ENCODE results near the gene ADGRB2.
"Not testable (repeated sequence)": the region's sequence is repeated elsewhere in the genome, so short reads cannot be mapped to it uniquely, and the experiment has no call there.

The ADGRB2 gene

DNA sequence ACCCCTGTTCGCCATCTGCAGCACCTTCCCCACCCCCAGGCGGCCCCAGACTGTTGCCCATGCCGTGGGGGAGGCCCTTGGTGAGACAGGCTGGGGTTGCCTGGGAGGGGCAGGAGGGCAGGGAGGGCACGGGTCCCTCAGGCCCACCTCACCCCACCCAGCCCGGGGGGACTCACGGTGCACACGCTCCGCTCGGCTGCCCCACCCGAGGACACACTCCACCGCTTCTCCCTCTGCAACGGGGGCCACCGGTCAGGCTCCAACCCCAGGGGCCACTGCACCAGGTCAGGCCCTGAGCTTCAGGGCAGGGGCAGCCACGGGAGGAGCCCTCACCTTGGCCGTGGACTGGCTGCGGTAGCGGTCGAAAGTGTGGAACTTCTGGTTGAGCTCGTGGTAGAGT lies 36.3 kb downstream of the ADGRB2 start:
- DNase-seq (ENCODE audit: low read depth in 3 of 3) = no peak

DNA sequence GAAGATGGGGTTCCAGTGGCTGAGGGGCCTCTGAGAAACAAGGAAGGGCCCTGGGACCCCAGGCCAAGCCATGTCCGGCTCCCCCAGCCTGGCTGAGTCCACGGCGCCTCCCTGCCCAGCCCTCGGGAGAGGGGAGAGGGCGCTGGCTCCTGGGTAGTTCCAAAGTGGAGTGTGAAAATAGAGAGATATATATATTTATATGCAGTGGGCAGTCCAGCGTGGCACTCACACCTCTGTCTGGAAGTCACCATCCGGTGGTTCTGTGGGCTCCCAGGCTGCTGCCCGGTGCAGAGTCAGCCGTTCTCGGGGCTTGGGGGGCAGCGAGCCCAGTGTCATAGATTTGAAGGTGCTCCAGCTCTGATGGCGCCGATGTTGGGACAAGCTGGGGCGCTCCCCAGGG lies 36.9 kb downstream of the ADGRB2 start:
- DNase-seq (ENCODE audit: low read depth in 3 of 3) = no peak

- no peak for DNase-seq (ENCODE audit: low read depth in 3 of 3)
Observed at GRCh38 chr1:31726715-31727114, 37.4 kb downstream of the ADGRB2 start.

DNA sequence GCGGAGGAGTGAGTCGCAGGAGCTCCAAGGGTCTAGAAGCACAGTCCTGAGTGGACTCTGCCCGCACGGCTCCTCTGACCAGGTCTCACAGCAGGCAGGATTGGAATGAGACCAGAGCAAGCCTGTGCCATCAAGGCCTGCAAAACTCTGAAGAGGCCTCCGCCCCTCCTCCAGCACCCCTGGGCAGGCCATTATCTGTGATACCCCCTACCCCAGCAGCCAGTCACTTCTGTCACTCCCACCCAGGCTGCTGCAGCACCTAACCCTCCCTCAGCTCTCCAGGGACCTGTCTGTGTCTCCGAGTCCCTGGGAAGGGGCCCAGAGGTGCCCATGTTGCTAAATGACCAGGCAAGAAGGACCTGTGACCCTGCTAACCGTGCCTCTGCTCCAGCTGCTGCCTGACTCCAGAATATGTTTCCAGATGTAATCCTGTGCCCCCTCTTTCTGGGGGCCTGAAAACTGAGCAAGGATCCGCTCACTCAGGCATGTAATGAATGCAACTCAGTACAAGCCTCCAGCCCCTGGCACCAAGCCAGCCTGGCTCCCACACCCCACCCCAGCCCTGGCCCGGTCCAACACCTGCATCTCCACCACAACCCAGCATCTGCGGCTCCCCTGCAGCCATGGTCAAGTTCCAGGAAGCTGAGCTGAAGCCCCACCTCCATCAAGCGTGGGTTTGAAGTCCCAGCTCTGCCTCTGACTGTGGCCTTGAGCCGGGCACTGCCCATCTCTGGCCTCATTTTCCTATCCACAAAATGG lies 38.2 kb downstream of the ADGRB2 start:
- DNase-seq (ENCODE audit: low read depth in 3 of 3) = no peak

DNA sequence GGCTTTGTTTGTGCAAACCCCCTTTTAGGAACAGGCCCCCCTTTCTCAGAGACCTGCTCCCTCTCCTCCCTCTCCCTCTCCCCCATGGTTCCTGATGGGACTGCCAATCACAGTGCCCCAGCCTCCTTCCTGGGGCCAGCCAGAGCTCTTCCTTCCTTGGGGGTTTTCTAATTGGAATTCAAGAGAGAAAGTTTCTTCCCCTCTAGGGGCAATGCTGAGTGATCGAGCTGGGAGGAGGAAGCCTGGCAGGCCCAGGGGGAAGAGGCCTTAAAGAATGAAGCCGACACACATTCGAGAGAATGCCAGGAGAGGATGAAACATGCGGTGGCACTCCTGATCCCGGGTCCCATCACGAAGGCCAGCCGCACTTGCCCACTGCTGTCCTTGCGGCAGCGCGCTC lies 39.0 kb downstream of the ADGRB2 start:
- DNase-seq (ENCODE audit: low read depth in 3 of 3) = no peak

GRCh38 chr1:31723828-31724359 lies 40.2 kb downstream of the ADGRB2 start:
- DNase-seq (ENCODE audit: low read depth in 3 of 3) = peak in 1 of 3 donors; percentile 40

DNA sequence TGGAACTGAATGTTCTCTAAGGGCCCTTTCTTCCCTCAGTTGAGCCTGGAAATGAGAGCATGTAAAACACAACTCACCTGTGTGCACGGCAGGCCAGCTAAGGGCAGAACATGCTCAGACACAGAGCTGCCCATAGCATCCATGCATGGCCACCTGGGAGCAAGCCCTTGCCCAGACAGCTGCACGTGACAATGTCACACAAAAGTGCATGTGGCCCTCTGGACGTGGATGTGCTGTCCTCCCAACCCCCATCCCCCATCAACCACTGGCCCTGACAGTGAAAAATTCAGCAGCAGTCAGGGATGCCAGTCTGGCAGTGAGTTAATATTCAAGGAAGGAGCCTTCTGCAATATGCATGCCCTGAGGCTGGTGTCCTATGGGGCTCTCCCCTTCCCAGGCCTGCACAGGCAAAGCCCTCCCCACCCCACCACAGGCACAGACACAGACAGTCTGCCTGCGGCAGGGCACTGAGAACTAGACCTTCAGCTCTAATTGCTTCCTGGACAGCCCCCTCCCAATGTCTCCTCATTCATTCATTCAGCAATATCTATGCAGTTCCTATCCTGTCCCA lies 45.7 kb downstream of the ADGRB2 start:
- no peak for DNase-seq (ENCODE audit: low read depth in 3 of 3)

GRCh38 chr1:31717341-31717740 lies 46.8 kb downstream of the ADGRB2 start:
- DNase-seq (ENCODE audit: low read depth in 3 of 3) = no peak

GRCh38 chr1:31715873-31716220 lies 48.3 kb downstream of the ADGRB2 start:
- DNase-seq (ENCODE audit: low read depth in 3 of 3) = no peak

DNA sequence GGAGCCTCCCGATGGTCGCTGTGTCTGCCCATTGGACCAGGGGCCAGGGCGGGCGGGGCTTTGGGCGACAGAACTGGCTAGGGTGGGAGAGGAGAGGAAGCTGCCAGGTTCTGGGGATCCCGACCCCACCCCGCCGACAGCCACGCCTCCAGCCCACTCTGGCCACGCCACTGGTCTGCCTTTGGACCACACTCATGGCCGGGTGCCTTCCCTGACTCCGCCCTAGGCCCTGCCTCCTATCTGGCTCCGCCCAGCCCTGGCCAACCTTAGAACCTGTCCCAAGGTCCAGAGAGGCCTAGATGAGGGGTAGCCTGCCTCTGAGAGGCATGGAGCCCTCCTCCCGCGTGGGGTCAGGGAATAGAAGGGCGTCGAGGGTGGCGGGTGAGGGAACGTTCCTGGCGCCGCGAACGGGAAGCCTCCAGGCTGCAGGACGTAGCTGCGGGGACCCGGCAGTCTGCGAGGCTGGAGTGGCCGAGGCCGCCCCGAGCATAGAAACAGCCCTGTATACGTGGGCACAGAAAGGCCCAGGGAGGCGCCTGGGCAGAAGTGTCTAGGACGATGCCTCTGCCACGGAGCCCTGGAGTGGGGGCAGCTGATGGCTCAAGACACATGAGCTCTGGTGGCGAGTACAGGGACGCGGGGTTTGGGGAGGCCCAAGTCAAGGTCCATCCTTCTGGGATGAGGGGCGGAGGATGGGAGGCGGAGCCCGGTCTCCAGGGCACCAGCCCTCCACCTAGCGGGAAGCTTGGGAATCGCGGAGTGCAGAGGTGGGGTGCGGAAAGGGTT lies 48.9 kb downstream of the ADGRB2 start:
- DNase-seq (ENCODE audit: low read depth in 3 of 3) = peak in 1 of 3 donors; percentile 33

GRCh38 chr1:31714442-31715086 lies 49.6 kb downstream of the ADGRB2 start:
- no peak for DNase-seq (ENCODE audit: low read depth in 3 of 3)

GRCh38 chr1:31712630-31713029 lies 51.5 kb downstream of the ADGRB2 start:
- DNase-seq (ENCODE audit: low read depth in 3 of 3) = no peak

GRCh38 chr1:31712068-31712467 lies 52.1 kb downstream of the ADGRB2 start:
- DNase-seq (ENCODE audit: low read depth in 3 of 3) = no peak

GRCh38 chr1:31708324-31708723 lies 55.8 kb downstream of the ADGRB2 start:
- DNase-seq (ENCODE audit: low read depth in 3 of 3) = no peak

GRCh38 chr1:31707711-31708110 lies 56.4 kb downstream of the ADGRB2 start:
- no peak for DNase-seq (ENCODE audit: low read depth in 3 of 3)

GRCh38 chr1:31707059-31707600 lies 57.0 kb downstream of the ADGRB2 start:
- DNase-seq (ENCODE audit: low read depth in 3 of 3) = not testable (repeated sequence)

DNA sequence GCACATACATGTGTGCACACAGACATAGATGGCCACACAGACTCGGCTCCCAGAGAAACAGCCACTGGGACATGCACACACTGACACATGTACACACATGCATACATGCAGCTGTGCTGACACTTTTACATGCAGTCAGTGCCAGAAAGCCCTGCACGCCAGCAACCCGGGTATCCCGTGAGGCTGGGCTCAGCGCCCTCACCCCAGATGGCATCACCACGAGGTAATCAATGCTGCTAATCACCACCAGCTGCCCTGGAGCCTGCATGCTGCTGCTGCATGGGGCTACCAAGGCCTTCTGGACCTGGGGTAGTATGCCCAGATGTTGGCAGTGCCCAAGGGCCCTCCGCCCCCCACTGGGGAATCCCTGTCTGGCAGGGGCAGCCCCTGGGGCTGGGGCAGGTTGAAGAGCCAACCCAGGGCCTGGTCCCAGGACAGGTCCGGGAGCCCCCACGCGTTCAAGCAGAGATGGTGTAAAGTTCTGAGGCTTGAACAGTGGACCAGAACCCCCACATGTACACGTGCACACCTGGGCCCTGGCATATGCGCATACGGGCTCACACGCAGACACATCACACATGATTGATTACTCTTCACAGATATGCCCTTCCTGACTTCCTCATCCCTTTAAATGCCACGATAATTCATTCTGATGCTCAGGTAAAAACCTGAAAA lies 57.6 kb downstream of the ADGRB2 start:
- no peak for DNase-seq (ENCODE audit: low read depth in 3 of 3)

DNA sequence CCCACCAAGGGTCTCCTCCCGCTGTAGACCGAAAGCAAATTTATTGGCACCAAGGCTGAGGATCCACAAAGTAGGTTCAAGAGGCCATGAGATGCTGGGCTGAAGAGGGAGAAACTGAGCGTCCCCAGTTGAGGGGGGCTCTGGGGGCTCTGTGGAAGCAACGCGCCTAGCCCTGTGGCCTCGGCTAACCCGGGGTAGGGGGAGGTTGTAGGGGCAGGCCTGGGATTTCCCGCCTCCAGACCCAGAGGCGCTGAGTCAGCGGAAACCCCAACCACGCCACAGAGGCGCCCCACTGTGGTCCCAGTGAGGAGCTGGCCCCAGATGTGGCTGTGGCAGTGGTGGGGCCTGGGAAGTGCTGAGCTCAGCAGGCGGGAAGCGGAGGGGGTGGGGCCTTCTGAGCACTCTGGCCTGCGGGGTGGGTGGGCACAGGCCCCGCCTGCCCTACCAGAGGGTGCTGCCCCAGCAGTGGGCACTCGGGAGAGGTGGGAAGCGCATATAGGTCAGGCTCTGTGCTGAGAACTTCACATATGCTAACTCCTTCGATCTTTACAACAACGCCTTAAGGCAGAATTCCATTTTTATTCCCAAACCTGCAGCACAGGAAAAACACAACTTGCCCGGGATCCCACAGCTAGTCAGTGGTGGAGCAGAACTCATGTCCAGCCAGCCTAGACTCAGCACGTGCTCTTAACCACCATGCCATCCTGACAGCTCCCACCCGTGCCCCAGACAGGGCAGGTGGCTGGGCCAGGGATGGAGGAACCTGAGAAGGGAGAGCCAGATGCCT lies 58.9 kb downstream of the ADGRB2 start:
- peak; percentile 56 to 66 (median 65) for DNase-seq (ENCODE audit: low read depth in 3 of 3)

GRCh38 chr1:31704271-31705079 lies 59.7 kb downstream of the ADGRB2 start:
- DNase-seq (ENCODE audit: low read depth in 3 of 3) = no peak

Measured in stimulated activated CD4-positive, alpha-beta T cell treated with anti-CD3 and anti-CD28 coated beads, TNF-alpha, amount 100 ng/mL, for 48 hours (primary cell).